GM12878 (cell line): ENCODE results near the gene ITFG1. TPM values are rescaled to one million over a fixed set of nuclear protein-coding genes. Genes with fewer than 3 reads are reported as not detected.

Experiments
- ATAC-seq: fragments of 200-7000 bp; cut with Tn5 transposase; 3 replicates; pipeline ENCODE4 v1.9.1; 2020; ENCODE audit warnings: mild to moderate bottlenecking, moderate library complexity
- BruUV-seq: library from RNA; stranded (reverse); fragments of 400-500 nt; replicated peaks from 2 replicates; lab custom pipeline; 2021; lab: Mats Ljungman, UMichigan
- CTCF ChIA-PET: fragments of 300-600 bp; sonication (Branson Sonifier 250); formaldehyde crosslinking; extraction: SDS; loops from one replicate; lab custom pipeline; 2021; ENCODE audit warnings: inconsistent platforms; lab: Yijun Ruan, JAX
- POLR2A ChIA-PET: fragments of 350-600 bp; formaldehyde crosslinking; extraction: SDS; loops from one replicate; lab custom pipeline; 2021; ENCODE audit warnings: inconsistent platforms; lab: Charles Lee
- RAD21 ChIA-PET: fragments of 300-600 bp; sonication (Branson Sonifier 250); formaldehyde crosslinking; loops from one replicate; lab custom pipeline; 2023; ENCODE audit warnings: antibody characterized with exemption; ENCODE audit not compliant: unreplicated experiment; lab: Charles Lee
- SMC1A ChIA-PET: fragments of 300-600 bp; sonication (Branson Sonifier 250); formaldehyde crosslinking; loops from one replicate; lab custom pipeline; 2023; ENCODE audit not compliant: unreplicated experiment, uncharacterized antibody; lab: Charles Lee
- DNase-seq: peaks from one replicate; pipeline ENCODE4 v3.0.0-alpha.2; 2011; ENCODE audit warnings: low read depth, low spot score
- FAIRE-seq: peaks from 3 replicates; lab custom pipeline; 2011; peaks lifted over from hg19 to GRCh38; lab: Jason Lieb, UNC
- H2AFZ ChIP-seq: 2 replicates; pipeline ENCODE4 v1.6.0; 2011; ENCODE audit warnings: low read depth, low read length, control low read depth; ENCODE audit not compliant: control insufficient read depth
- H3K27ac ChIP-seq: 2 replicates; pipeline ENCODE4 v1.5.1; 2011; ENCODE audit warnings: control low read depth; ENCODE audit not compliant: control insufficient read depth, insufficient read depth
- H3K27me3 ChIP-seq, 2 experiments: replicated peaks in 1 of 2; 2 replicates each; pipeline versions ENCODE4 v1.6.0 to v1.6.1; 2011; ENCODE audit warnings: low read length in 1 of 2; ENCODE audit not compliant: control insufficient read depth in 2 of 2, insufficient read depth in 2 of 2
- H3K36me3 ChIP-seq, 2 experiments: 2 replicates each; pipeline ENCODE4 v1.5.1; 2011; ENCODE audit warnings: low read length in 1 of 2; ENCODE audit not compliant: control insufficient read depth in 2 of 2, insufficient read depth in 2 of 2
- H3K4me1 ChIP-seq: 2 replicates; pipeline ENCODE4 v1.6.1; 2011; ENCODE audit warnings: mild to moderate bottlenecking, low read length, moderate library complexity, mixed read lengths; ENCODE audit not compliant: control insufficient read depth, insufficient read depth
- H3K4me2 ChIP-seq: 2 replicates; pipeline ENCODE4 v1.6.0; 2011; ENCODE audit warnings: control low read depth; ENCODE audit not compliant: control insufficient read depth, insufficient read depth
- H3K4me3 ChIP-seq: fragments of 200-600 bp; sonication (generic); 2 replicates; pipeline ENCODE4 v1.5.1; 2016
- H3K79me2 ChIP-seq: 2 replicates; pipeline ENCODE4 v1.6.0; 2011; ENCODE audit warnings: low read length; ENCODE audit not compliant: control insufficient read depth, insufficient read depth
- H3K9ac ChIP-seq: 2 replicates; pipeline ENCODE4 v1.8.0; 2011; ENCODE audit warnings: low read length, control low read depth, mixed read lengths; ENCODE audit not compliant: control insufficient read depth, insufficient read depth
- H3K9me3 ChIP-seq: replicated peaks from 3 replicates; pipeline ENCODE4 v1.5.1; 2011; ENCODE audit warnings: mild to moderate bottlenecking, low read length; ENCODE audit not compliant: control insufficient read depth, insufficient read depth
- H4K20me1 ChIP-seq: 2 replicates; pipeline ENCODE4 v1.6.0; 2011; ENCODE audit not compliant: control insufficient read depth, insufficient read depth
- HDGF ChIP-seq: fragments of 450-650 bp; IDR thresholded peaks from 2 replicates; pipeline ENCODE4 v1.6.1; 2016; ENCODE audit warnings: antibody characterized with exemption
- MEF2A ChIP-seq: IDR thresholded peaks from 2 replicates; pipeline ENCODE4 v1.6.1; 2011; ENCODE audit warnings: low read depth, mild to moderate bottlenecking, low read length, moderate library complexity; ENCODE audit not compliant: insufficient read depth
- MEF2B ChIP-seq: fragments of 450-650 bp; IDR thresholded peaks from 2 replicates; pipeline ENCODE4 v1.6.1; 2018; ENCODE audit warnings: mild to moderate bottlenecking, moderate library complexity; ENCODE audit not compliant: partially characterized antibody, poor library complexity, severe bottlenecking
- MYB ChIP-seq: fragments of 150-350 bp; IDR thresholded peaks from 2 replicates; pipeline ENCODE4 v1.6.1; 2014; ENCODE audit warnings: mild to moderate bottlenecking, low read depth, low read length, borderline replicate concordance
- TARDBP ChIP-seq: IDR thresholded peaks from 2 replicates; pipeline ENCODE4 v1.6.1; 2016; ENCODE audit warnings: borderline replicate concordance
- WGBS: methylation state at CpG from one replicate; pipeline ENCODE4 v1.1.6; 2016; ENCODE audit warnings: low lambda C conversion rate; ENCODE audit not compliant: insufficient replicate concordance, insufficient coverage; ENCODE audit errors: missing lambda C conversion rate; 5-methylcytosine and 5-hydroxymethylcytosine counted together
- in situ Hi-C: fragments of 300-500 bp; cut with MboI; formaldehyde crosslinking; loops from 9 replicates; pipeline ENCODE4 v1.14.3; 2018; ENCODE audit warnings: mixed read lengths
- intact Hi-C: fragments of 100-400 bp; cut with micrococcal nuclease; formaldehyde crosslinking; loops from one replicate; pipeline ENCODE4 v1.14.2; 2022; ENCODE audit not compliant: unreplicated experiment
- polyA plus RNA-seq, 11 experiments: library from polyadenylated mRNA; depleted of rRNA in 4 of 11; unstranded in 6 of 11; stranded (reverse) in 5 of 11; fragments of >200 nt; fragmentation: Nextera tagmentation in 4 of 11; fragmentation: Illumina TruSeq in 1 of 11; extraction: Ambion mirVana in 4 of 11; extraction: Trizol in 1 of 11; gene quantifications; 1 replicate in 1 of 11; 2 replicates in 10 of 11; pipeline versions ENCODE4 v1.2.1 to v1.2.3, GENCODE V29; 2011 to 2016; ENCODE audit warnings: inconsistent platforms in 2 of 11, missing spikeins in 2 of 11, low read depth in 1 of 11
- total RNA-seq, 4 experiments: library from RNA; depleted of rRNA in 3 of 4; stranded (reverse); fragments of >200 nt in 3 of 4; fragmentation: Illumina TruSeq in 1 of 4; extraction: Trizol in 1 of 4; gene quantifications; 2 replicates each; pipeline versions ENCODE4 v1.2.1 to v1.2.3, GENCODE V29; 2013 to 2021
- TF ChIP-seq, protein P1 (sequence below): IDR thresholded peaks from 2 replicates; pipeline ENCODE4 v1.6.1; 2011; ENCODE audit warnings: low read depth, mild to moderate bottlenecking, low read length, moderate library complexity, borderline replicate concordance; ENCODE audit errors: extremely low read depth
- TF ChIP-seq, protein P2 (sequence below): fragments of 450-650 bp; IDR thresholded peaks from 2 replicates; pipeline ENCODE4 v1.6.1; 2017; ENCODE audit warnings: antibody characterized with exemption, mild to moderate bottlenecking, moderate library complexity
- TF ChIP-seq, protein P3 (sequence below): fragments of 450-650 bp; IDR thresholded peaks from 2 replicates; pipeline ENCODE4 v1.6.1; 2016; ENCODE audit warnings: mild to moderate bottlenecking

Gene ITFG1
- total and polyA plus RNA-seq, 10 of the 15 experiments (the other 5 are each of a cell fraction or from before 2014, with no cell fraction given), result 9.3 to 56.3 (median 28.6) TPM

DNA sequence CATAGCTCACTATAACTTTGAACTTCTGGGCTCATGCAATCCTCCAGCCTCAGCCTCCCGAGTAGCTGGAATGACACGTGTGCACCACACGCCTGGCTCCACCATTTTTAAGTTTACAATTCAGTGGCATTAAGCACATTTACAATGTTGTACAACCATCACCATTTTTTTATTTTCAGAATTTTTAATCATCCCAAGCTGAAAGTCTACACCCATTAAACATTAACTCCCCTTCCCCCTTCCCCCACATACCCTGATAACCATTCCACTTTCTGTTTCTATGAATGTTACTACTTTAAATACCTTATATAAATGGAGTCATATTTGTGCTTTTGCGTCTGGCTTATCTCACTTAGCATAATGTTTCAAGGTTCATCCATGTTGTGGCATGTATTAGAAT is 335.1 kb downstream of the ITFG1 start:
- ChIA-PET SMC1A (interaction anchor here (1.3 to 2.7 kb wide), 5 partner anchors 11 to 123 kb away, joined by 3 to 11 read pairs (median 9); no protein-coding TSS in a partner anchor), POLR2A (interaction anchor here (0.6 to 1.5 kb wide), 2 partner anchors 16 to 388 kb away, joined by 3 to 4 read pairs; no protein-coding TSS in a partner anchor)
- Histone ChIP-seq H3K4me3 (no peak overlapping the region), H4K20me1 (no peaks in the 10 kb centered on the region), H3K79me2 (peaks cover 6% of the 10 kb centered on the region), H3K36me3 (peaks cover 4 to 15% of the 10 kb centered on the region in 2 experiments)
- in situ Hi-C loops, result loop anchor here (25.0 kb wide), 1 partner anchor 1487 kb away; the partner anchor contains the start of gene N4BP1
- TF ChIP-seq TARDBP (no peak), MEF2B (no peak), MEF2A (no peak), MYB (no peak), HDGF (no peak)
- TF ChIP-seq, protein P1, sequence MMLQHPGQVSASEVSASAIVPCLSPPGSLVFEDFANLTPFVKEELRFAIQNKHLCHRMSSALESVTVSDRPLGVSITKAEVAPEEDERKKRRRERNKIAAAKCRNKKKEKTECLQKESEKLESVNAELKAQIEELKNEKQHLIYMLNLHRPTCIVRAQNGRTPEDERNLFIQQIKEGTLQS, result no peak
- TF ChIP-seq, protein P2, sequence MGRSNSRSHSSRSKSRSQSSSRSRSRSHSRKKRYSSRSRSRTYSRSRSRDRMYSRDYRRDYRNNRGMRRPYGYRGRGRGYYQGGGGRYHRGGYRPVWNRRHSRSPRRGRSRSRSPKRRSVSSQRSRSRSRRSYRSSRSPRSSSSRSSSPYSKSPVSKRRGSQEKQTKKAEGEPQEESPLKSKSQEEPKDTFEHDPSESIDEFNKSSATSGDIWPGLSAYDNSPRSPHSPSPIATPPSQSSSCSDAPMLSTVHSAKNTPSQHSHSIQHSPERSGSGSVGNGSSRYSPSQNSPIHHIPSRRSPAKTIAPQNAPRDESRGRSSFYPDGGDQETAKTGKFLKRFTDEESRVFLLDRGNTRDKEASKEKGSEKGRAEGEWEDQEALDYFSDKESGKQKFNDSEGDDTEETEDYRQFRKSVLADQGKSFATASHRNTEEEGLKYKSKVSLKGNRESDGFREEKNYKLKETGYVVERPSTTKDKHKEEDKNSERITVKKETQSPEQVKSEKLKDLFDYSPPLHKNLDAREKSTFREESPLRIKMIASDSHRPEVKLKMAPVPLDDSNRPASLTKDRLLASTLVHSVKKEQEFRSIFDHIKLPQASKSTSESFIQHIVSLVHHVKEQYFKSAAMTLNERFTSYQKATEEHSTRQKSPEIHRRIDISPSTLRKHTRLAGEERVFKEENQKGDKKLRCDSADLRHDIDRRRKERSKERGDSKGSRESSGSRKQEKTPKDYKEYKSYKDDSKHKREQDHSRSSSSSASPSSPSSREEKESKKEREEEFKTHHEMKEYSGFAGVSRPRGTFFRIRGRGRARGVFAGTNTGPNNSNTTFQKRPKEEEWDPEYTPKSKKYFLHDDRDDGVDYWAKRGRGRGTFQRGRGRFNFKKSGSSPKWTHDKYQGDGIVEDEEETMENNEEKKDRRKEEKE, result no peak
- TF ChIP-seq, protein P3, sequence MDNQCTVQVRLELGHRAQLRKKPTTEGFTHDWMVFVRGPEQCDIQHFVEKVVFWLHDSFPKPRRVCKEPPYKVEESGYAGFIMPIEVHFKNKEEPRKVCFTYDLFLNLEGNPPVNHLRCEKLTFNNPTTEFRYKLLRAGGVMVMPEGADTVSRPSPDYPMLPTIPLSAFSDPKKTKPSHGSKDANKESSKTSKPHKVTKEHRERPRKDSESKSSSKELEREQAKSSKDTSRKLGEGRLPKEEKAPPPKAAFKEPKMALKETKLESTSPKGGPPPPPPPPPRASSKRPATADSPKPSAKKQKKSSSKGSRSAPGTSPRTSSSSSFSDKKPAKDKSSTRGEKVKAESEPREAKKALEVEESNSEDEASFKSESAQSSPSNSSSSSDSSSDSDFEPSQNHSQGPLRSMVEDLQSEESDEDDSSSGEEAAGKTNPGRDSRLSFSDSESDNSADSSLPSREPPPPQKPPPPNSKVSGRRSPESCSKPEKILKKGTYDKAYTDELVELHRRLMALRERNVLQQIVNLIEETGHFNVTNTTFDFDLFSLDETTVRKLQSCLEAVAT, result no peak
- TF ChIP-seq, all 136 proteins: peak for 0
- Histone ChIP-seq H2AFZ (no peak overlapping the region), H3K27me3 (no peaks in the 10 kb centered on the region), H3K9ac (no peak overlapping the region), H3K4me1 (no peaks in the 10 kb centered on the region), H3K27ac (no peak overlapping the region), H3K4me2 (no peak overlapping the region), H3K9me3 (no peaks in the 10 kb centered on the region)
- intact Hi-C loops, result no loop called here
- RAD21 ChIA-PET, result interaction anchor here (0.7 to 1.3 kb wide), 2 partner anchors 49 to 88 kb away, joined by 3 read pairs; no protein-coding TSS in a partner anchor
- 99% methylated on average over 4 of the region's 4 CpGs for WGBS
- BruUV-seq, result no TSS peak
- DNase-seq (no peak), FAIRE-seq (no peak), ATAC-seq (no peak)
- CTCF ChIA-PET, result interaction anchor here (1.0 to 3.0 kb wide), 3 partner anchors 11 to 57 kb away, joined by 3 to 14 read pairs (median 3); no protein-coding TSS in a partner anchor
